Prostate gland (tissue), 2 donors: ENCODE data around the gene GPR107. TPM values are rescaled to one million over a fixed set of nuclear protein-coding genes. Genes with fewer than 3 reads are reported as not detected.

Source experiments
- DNase-seq: peaks from one replicate; pipeline ENCODE4 v3.0.0-alpha.2; 2019; ENCODE audit warnings: low spot score
- H3K27ac ChIP-seq, 2 donors: fragments of 200-600 bp; sonication (generic); 2 replicates each; pipeline ENCODE4 v1.5.1; 2017 to 2019
- H3K27me3 ChIP-seq: fragments of 200-600 bp; sonication (generic); replicated peaks from 2 replicates; pipeline ENCODE4 v1.5.1; 2019; ENCODE audit not compliant: insufficient read depth
- H3K36me3 ChIP-seq, 2 donors: fragments of 200-600 bp; sonication (generic); 1 replicate in 1 of 2; 2 replicates in 1 of 2; pipeline versions ENCODE4 v1.5.1 to v1.8.1; 2017 to 2019
- H3K4me1 ChIP-seq: fragments of 200-600 bp; sonication (generic); replicated peaks from 2 replicates; pipeline ENCODE4 v1.5.1; 2019
- H3K4me3 ChIP-seq, 2 donors: fragments of 200-600 bp; sonication (generic); 2 replicates each; pipeline ENCODE4 v1.5.1; 2017 to 2019
- H3K9me3 ChIP-seq: fragments of 200-600 bp; sonication (generic); 2 replicates; pipeline ENCODE4 v1.5.1; 2017
- CTCF ChIP-seq, 4 experiments: fragments of 200-600 bp in 2 of 4; fragments of 450-650 bp in 2 of 4; sonication (generic) in 2 of 4; IDR thresholded peaks; 1 replicate in 3 of 4; 2 replicates in 1 of 4; pipeline ENCODE4 v1.5.1; 2016 to 2019; ENCODE audit warnings: antibody characterized with exemption in 4 of 4, mild to moderate bottlenecking in 2 of 4, moderate library complexity in 2 of 4
- POLR2A ChIP-seq: fragments of 450-650 bp; IDR thresholded peaks from one replicate; pipeline ENCODE4 v1.6.1; 2016; ENCODE audit warnings: antibody characterized with exemption, mild to moderate bottlenecking
- POLR2AphosphoS5 ChIP-seq: sonication (generic); formaldehyde crosslinking; IDR thresholded peaks from one replicate; pipeline ENCODE4 v1.6.1; 2017; ENCODE audit warnings: antibody characterized with exemption
- WGBS: methylation state at CpG from one replicate; pipeline ENCODE4 v1.1.5; 2018; 5-methylcytosine and 5-hydroxymethylcytosine counted together
- intact Hi-C: fragments of 100-400 bp; cut with DNase I; formaldehyde crosslinking; loops from one replicate; pipeline ENCODE4 v1.14.2; 2022
- total RNA-seq, 2 donors: library from RNA; depleted of rRNA; stranded (reverse); fragments of >200 nt; gene quantifications; one replicate each; pipeline ENCODE4 v1.1.0, GENCODE V29; 2016

Gene GPR107
- total RNA-seq, 2 donors from 2014 or later, result 36.3 to 51.5 TPM

- Histone ChIP-seq H3K4me3 (no peak overlapping the region), H3K27me3 (no peaks in the 10 kb centered on the region), H3K27ac (no peak overlapping the region), H3K4me1 (no peaks in the 10 kb centered on the region), H3K9me3 (no peaks in the 10 kb centered on the region), H3K36me3 (no peaks in the 10 kb centered on the region)
- no peak for TF ChIP-seq POLR2AphosphoS5
- no peak for TF ChIP-seq CTCF (IDR thresholded peaks at IDR 0.05)
- no peak for TF ChIP-seq POLR2A
- DNase-seq, result no peak
- WGBS, result 100% methylated on average over 4 of the region's 4 CpGs
- intact Hi-C loops, result no loop called here
Measured at GRCh38 chr9:130064621-130065020, 10.9 kb downstream of the GPR107 start.

GRCh38 chr9:130069048-130069447 is 15.3 kb downstream of the GPR107 start:
- H3K27me3 ChIP-seq, result no peaks in the 10 kb centered on the region
- no peak overlapping the region for H3K4me3 ChIP-seq
- H3K9me3 ChIP-seq, result no peaks in the 10 kb centered on the region
- H3K36me3 ChIP-seq, result no peaks in the 10 kb centered on the region
- no peak overlapping the region for H3K27ac ChIP-seq
- WGBS, result 89% methylated on average over 1 of the region's 1 CpG
- DNase-seq, result no peak
- TF ChIP-seq CTCF (IDR thresholded peaks at IDR 0.05) (no peak), POLR2AphosphoS5 (no peak), POLR2A (no peak)
- H3K4me1 ChIP-seq, result no peaks in the 10 kb centered on the region
- intact Hi-C loops, result no loop called here

GRCh38 chr9:130072515-130073235 is 19.0 kb downstream of the GPR107 start:
- no peak for TF ChIP-seq POLR2AphosphoS5
- TF ChIP-seq POLR2A, result no peak
- TF ChIP-seq CTCF (IDR thresholded peaks at IDR 0.05), result no peak
- intact Hi-C loops, result no loop called here
- no peaks in the 10 kb centered on the region for H3K9me3 ChIP-seq
- H3K27ac ChIP-seq, result no peak overlapping the region
- no peaks in the 10 kb centered on the region for H3K4me1 ChIP-seq
- H3K27me3 ChIP-seq, result no peaks in the 10 kb centered on the region
- H3K36me3 ChIP-seq, result peaks cover 6 to 9% of the 10 kb centered on the region in 2 donors
- DNase-seq, result no peak
- 71% methylated on average over 9 of the region's 9 CpGs for WGBS
- no peak overlapping the region for H3K4me3 ChIP-seq

- no peaks in the 10 kb centered on the region for H3K9me3 ChIP-seq
- no peaks in the 10 kb centered on the region for H3K4me1 ChIP-seq
- H3K27ac ChIP-seq, result no peak overlapping the region
- TF ChIP-seq POLR2A (no peak), CTCF (IDR thresholded peaks at IDR 0.05) (no peak), POLR2AphosphoS5 (no peak)
- 42% methylated on average over 2 of the region's 2 CpGs for WGBS
- no peaks in the 10 kb centered on the region for H3K27me3 ChIP-seq
- peaks cover 6 to 10% of the 10 kb centered on the region in 2 donors for H3K36me3 ChIP-seq
- H3K4me3 ChIP-seq, result no peak overlapping the region
- intact Hi-C loops, result no loop called here
- no peak for DNase-seq
Measured at GRCh38 chr9:130073373-130073772, 19.7 kb downstream of the GPR107 start.

- no peak for TF ChIP-seq CTCF (IDR thresholded peaks at IDR 0.05)
- TF ChIP-seq POLR2AphosphoS5, result no peak
- no peak for TF ChIP-seq POLR2A
Measured at GRCh38 chr9:130078547-130078946, 24.8 kb downstream of the GPR107 start.

More at GRCh38 chr9:130078547-130078946, 24.8 kb downstream of the GPR107 start:
- Histone ChIP-seq H3K27me3 (no peaks in the 10 kb centered on the region), H3K36me3 (peaks cover 9 to 10% of the 10 kb centered on the region in 2 donors), H3K4me1 (no peaks in the 10 kb centered on the region), H3K9me3 (no peaks in the 10 kb centered on the region), H3K4me3 (no peak overlapping the region), H3K27ac (no peak overlapping the region)
- DNase-seq, result no peak
- 67% methylated on average over 3 of the region's 3 CpGs for WGBS
- intact Hi-C loops, result no loop called here
